Measurements from ENCODE around the gene MACROD2.

Gene MACROD2

GRCh38 chr20:14178952-14179351 is 183.6 kb downstream of the MACROD2 start:
- no peak for TF ChIP-seq SIN3A (IDR thresholded peaks at IDR 0.05; ENCODE audit: borderline replicate concordance, insufficient read depth, low read length)
- TF ChIP-seq POLR2AphosphoS5 (IDR thresholded peaks at IDR 0.05; ENCODE audit: low read depth, low read length): no peak
- TF ChIP-seq TAF1 (IDR thresholded peaks at IDR 0.05; ENCODE audit: borderline replicate concordance, insufficient read depth, low read length): no peak
- no peak for TF ChIP-seq FOXP2 (optimal IDR thresholded peaks at IDR 0.05; ENCODE audit: borderline replicate concordance, extremely low read depth, extremely low read length, insufficient read depth)
- no peak for TF ChIP-seq REST (IDR thresholded peaks at IDR 0.05; ENCODE audit: insufficient read depth in 1 of 2, low read depth in 2 of 2, low read length in 2 of 2)

- TF ChIP-seq TAF1 (IDR thresholded peaks at IDR 0.05; ENCODE audit: borderline replicate concordance, insufficient read depth, low read length): no peak
- no peak for TF ChIP-seq FOXP2 (optimal IDR thresholded peaks at IDR 0.05; ENCODE audit: borderline replicate concordance, extremely low read depth, extremely low read length, insufficient read depth)
- no peak for TF ChIP-seq POLR2AphosphoS5 (IDR thresholded peaks at IDR 0.05; ENCODE audit: low read depth, low read length)
- no peak for TF ChIP-seq REST (IDR thresholded peaks at IDR 0.05; ENCODE audit: insufficient read depth in 1 of 2, low read depth in 2 of 2, low read length in 2 of 2)
- TF ChIP-seq SIN3A (IDR thresholded peaks at IDR 0.05; ENCODE audit: borderline replicate concordance, insufficient read depth, low read length): no peak
These were observed 194.6 kb downstream of the MACROD2 start for GRCh38 chr20:14189794-14190402.

- TF ChIP-seq FOXP2 (optimal IDR thresholded peaks at IDR 0.05; ENCODE audit: borderline replicate concordance, extremely low read depth, extremely low read length, insufficient read depth): no peak
- no peak for TF ChIP-seq REST (IDR thresholded peaks at IDR 0.05; ENCODE audit: insufficient read depth in 1 of 2, low read depth in 2 of 2, low read length in 2 of 2)
- TF ChIP-seq TAF1 (IDR thresholded peaks at IDR 0.05; ENCODE audit: borderline replicate concordance, insufficient read depth, low read length): no peak
- no peak for TF ChIP-seq POLR2AphosphoS5 (IDR thresholded peaks at IDR 0.05; ENCODE audit: low read depth, low read length)
- TF ChIP-seq SIN3A (IDR thresholded peaks at IDR 0.05; ENCODE audit: borderline replicate concordance, insufficient read depth, low read length): no peak
These were observed 196.2 kb downstream of the MACROD2 start for GRCh38 chr20:14191559-14191958.

GRCh38 chr20:14193443-14193842 is 198.1 kb downstream of the MACROD2 start:
- TF ChIP-seq POLR2AphosphoS5 (IDR thresholded peaks at IDR 0.05; ENCODE audit: low read depth, low read length) (no peak), SIN3A (IDR thresholded peaks at IDR 0.05; ENCODE audit: borderline replicate concordance, insufficient read depth, low read length) (no peak), REST (IDR thresholded peaks at IDR 0.05; ENCODE audit: insufficient read depth in 1 of 2, low read depth in 2 of 2, low read length in 2 of 2) (no peak), FOXP2 (optimal IDR thresholded peaks at IDR 0.05; ENCODE audit: borderline replicate concordance, extremely low read depth, extremely low read length, insufficient read depth) (no peak)

- TF ChIP-seq POLR2AphosphoS5 (IDR thresholded peaks at IDR 0.05; ENCODE audit: low read depth, low read length) (no peak), SIN3A (IDR thresholded peaks at IDR 0.05; ENCODE audit: borderline replicate concordance, insufficient read depth, low read length) (no peak), TAF1 (IDR thresholded peaks at IDR 0.05; ENCODE audit: borderline replicate concordance, insufficient read depth, low read length) (no peak), FOXP2 (optimal IDR thresholded peaks at IDR 0.05; ENCODE audit: borderline replicate concordance, extremely low read depth, extremely low read length, insufficient read depth) (no peak), REST (IDR thresholded peaks at IDR 0.05; ENCODE audit: insufficient read depth in 1 of 2, low read depth in 2 of 2, low read length in 2 of 2) (no peak)
These were observed 198.6 kb downstream of the MACROD2 start for GRCh38 chr20:14193885-14194284.
